GM23338 (cell line): ENCODE data around the gene C1orf116. TPM values are rescaled to one million over a fixed set of nuclear protein-coding genes. Genes with fewer than 3 reads are reported as not detected.

Experiments
- ATAC-seq: fragments of 200-7000 bp; cut with Tn5 transposase; 3 replicates; pipeline ENCODE4 v1.9.1; 2020
- DNase-seq: peaks from one replicate; pipeline ENCODE4 v3.0.0-alpha.2; 2015; ENCODE audit warnings: low spot score
- H2AFZ ChIP-seq: fragments of 200-600 bp; sonication (generic); 2 replicates; pipeline ENCODE4 v1.8.0; 2016; ENCODE audit warnings: antibody characterized with exemption, mild to moderate bottlenecking, moderate library complexity
- H3F3A ChIP-seq: fragments of 200-600 bp; sonication (generic); replicated peaks from 2 replicates; pipeline ENCODE4 v1.8.0; 2017; ENCODE audit warnings: antibody characterized with exemption, mixed run types, low read depth
- H3K27ac ChIP-seq: fragments of 200-600 bp; sonication (generic); 2 replicates; pipeline ENCODE4 v1.6.1; 2016; ENCODE audit warnings: low read depth
- H3K27me3 ChIP-seq: fragments of 200-600 bp; sonication (generic); 2 replicates; pipeline ENCODE4 v1.8.0; 2016; ENCODE audit warnings: mild to moderate bottlenecking, mixed run types, moderate library complexity; ENCODE audit not compliant: insufficient read depth
- H3K36me3 ChIP-seq: fragments of 200-600 bp; sonication (generic); 2 replicates; pipeline ENCODE4 v1.8.0; 2016; ENCODE audit warnings: mild to moderate bottlenecking; ENCODE audit not compliant: insufficient read depth
- H3K4me1 ChIP-seq: fragments of 200-600 bp; sonication (generic); 2 replicates; pipeline ENCODE4 v1.8.0; 2016; ENCODE audit warnings: mild to moderate bottlenecking, moderate library complexity; ENCODE audit not compliant: insufficient read depth
- H3K4me2 ChIP-seq: fragments of 200-600 bp; sonication (generic); 2 replicates; pipeline ENCODE4 v1.7.1; 2017; ENCODE audit warnings: mixed run types
- H3K4me3 ChIP-seq: fragments of 200-600 bp; sonication (generic); 2 replicates; pipeline ENCODE4 v1.6.1; 2016; ENCODE audit warnings: mixed run types
- H3K79me2 ChIP-seq: fragments of 200-600 bp; sonication (generic); replicated peaks from 2 replicates; pipeline ENCODE4 v1.8.0; 2017; ENCODE audit warnings: mild to moderate bottlenecking; ENCODE audit not compliant: insufficient read depth
- H3K9me2 ChIP-seq: fragments of 200-600 bp; sonication (generic); 2 replicates; pipeline ENCODE4 v1.8.0; 2017; ENCODE audit not compliant: insufficient read depth
- H4K20me1 ChIP-seq: fragments of 200-600 bp; sonication (generic); replicated peaks from 2 replicates; pipeline ENCODE4 v1.8.0; 2017; ENCODE audit warnings: mild to moderate bottlenecking; ENCODE audit not compliant: insufficient read depth
- H3K27ac Mint-ChIP-seq: 2 replicates; pipeline ENCODE4 v1.8.0; 2020; ENCODE audit warnings: inconsistent platforms, mild to moderate bottlenecking, moderate library complexity, mixed read lengths
- H3K27me3 Mint-ChIP-seq: 3 replicates; pipeline ENCODE4 v1.8.0; 2022; ENCODE audit warnings: low read depth, mild to moderate bottlenecking, moderate library complexity, mixed read lengths, inconsistent platforms; ENCODE audit not compliant: insufficient read depth, poor library complexity
- H3K36me3 Mint-ChIP-seq: 3 replicates; pipeline ENCODE4 v1.8.0; 2021; ENCODE audit warnings: low read depth, mild to moderate bottlenecking, inconsistent platforms, moderate library complexity, mixed read lengths
- H3K4me1 Mint-ChIP-seq: 3 replicates; pipeline ENCODE4 v1.8.0; 2020; ENCODE audit warnings: mild to moderate bottlenecking, inconsistent platforms, mixed read lengths
- H3K4me3 Mint-ChIP-seq: 3 replicates; pipeline ENCODE4 v1.8.0; 2021; ENCODE audit warnings: moderate library complexity, mild to moderate bottlenecking, inconsistent platforms, mixed read lengths
- H3K9me3 Mint-ChIP-seq: 3 replicates; pipeline ENCODE4 v1.8.0; 2020; ENCODE audit warnings: moderate library complexity, mild to moderate bottlenecking, inconsistent platforms, mixed read lengths
- CREB1 ChIP-seq: fragments of 250-450 bp; sonication (Bioruptor Pico); IDR thresholded peaks from 2 replicates; pipeline ENCODE4 v1.5.0; 2020; ENCODE audit warnings: low read depth, mild to moderate bottlenecking, moderate library complexity
- ETS1 ChIP-seq: IDR thresholded peaks from 2 replicates; pipeline ENCODE4 v1.6.1; 2016; ENCODE audit warnings: antibody characterized with exemption
- JUNB ChIP-seq: IDR thresholded peaks from one replicate; pipeline ENCODE4 v1.6.1; 2016; ENCODE audit warnings: antibody characterized with exemption; ENCODE audit not compliant: unreplicated experiment
- NANOG ChIP-seq: IDR thresholded peaks from 2 replicates; pipeline ENCODE4 v1.6.1; 2016; ENCODE audit warnings: antibody characterized with exemption, borderline replicate concordance
- POLR2AphosphoS5 ChIP-seq: IDR thresholded peaks from 2 replicates; pipeline ENCODE4 v1.6.1; 2016; ENCODE audit warnings: antibody characterized with exemption, low read depth
- ZNF114 ChIP-seq: fragments of 250-450 bp; sonication (Bioruptor Pico); IDR thresholded peaks from 2 replicates; pipeline ENCODE4 v1.5.0; 2020; ENCODE audit warnings: mild to moderate bottlenecking, moderate library complexity
- ZNF331 ChIP-seq: fragments of 250-450 bp; sonication (Bioruptor Pico); IDR thresholded peaks from 2 replicates; pipeline ENCODE4 v1.5.0; 2020; ENCODE audit warnings: low read depth, mild to moderate bottlenecking, moderate library complexity
- polyA plus RNA-seq: library from polyadenylated mRNA; unstranded; fragments of >200 nt; fragmentation: Nextera tagmentation; extraction: Ambion mirVana; gene quantifications from 2 replicates; pipeline ENCODE4 v1.2.1, GENCODE V29; 2016
- total RNA-seq: library from RNA; depleted of rRNA; stranded (reverse); fragments of >200 nt; shearing (Covaris generic); gene quantifications from 2 replicates; pipeline ENCODE4 v1.2.3, GENCODE V29; 2014
- TF ChIP-seq, protein P1 (sequence below): fragments of 250-450 bp; sonication (Bioruptor Pico); IDR thresholded peaks from 2 replicates; pipeline ENCODE4 v1.5.0; 2020; ENCODE audit warnings: mild to moderate bottlenecking, moderate library complexity

The C1orf116 gene
- total and polyA plus RNA-seq, 2 experiments from 2014 or later: 2.3 to 5.3 TPM

- no peaks in the 10 kb centered on the region; the same call in 2 of the 3 replicates for H3K36me3 Mint-ChIP-seq
- peaks cover 14% of the 10 kb centered on the region for H3K4me1 Mint-ChIP-seq
- H3K27ac Mint-ChIP-seq: no peak overlapping the region
- TF ChIP-seq CREB1 (CRISPR knock-in tag): no peak
- no peak for TF ChIP-seq NANOG
- TF ChIP-seq JUNB: no peak
- TF ChIP-seq ZNF331 (CRISPR knock-in tag): no peak
- TF ChIP-seq ETS1: no peak
- Histone ChIP-seq H3F3A (0 out of 2 replicates have a peak, but pooled peaks cover 3% of the 10 kb centered on the region), H3K9me2 (peaks cover 3% of the 10 kb centered on the region; the same call in 1 of the 2 replicates), H2AFZ (no peak overlapping the region), H3K4me3 (no peak overlapping the region), H3K36me3 (no peaks in the 10 kb centered on the region), H3K4me2 (no peak overlapping the region), H3K79me2 (no peaks in the 10 kb centered on the region), H4K20me1 (no peaks in the 10 kb centered on the region; the same call in 1 of the 2 replicates), H3K27me3 (no peaks in the 10 kb centered on the region), H3K4me1 (peaks cover 7% of the 10 kb centered on the region), H3K27ac (no peak overlapping the region)
- peaks cover 4% of the 10 kb centered on the region for H3K27me3 Mint-ChIP-seq
- H3K4me3 Mint-ChIP-seq: no peak overlapping the region
- ATAC-seq: no peak
- no peak for DNase-seq
- no peaks in the 10 kb centered on the region for H3K9me3 Mint-ChIP-seq
Measured at GRCh38 chr1:207020709-207021107, 11.8 kb downstream of the C1orf116 start.

- Histone ChIP-seq H3K4me2 (no peak overlapping the region), H3K9me2 (peaks cover 8% of the 10 kb centered on the region; the same call in 1 of the 2 replicates), H2AFZ (no peak overlapping the region), H3K79me2 (no peaks in the 10 kb centered on the region), H3K36me3 (no peaks in the 10 kb centered on the region), H4K20me1 (no peaks in the 10 kb centered on the region; the same call in 1 of the 2 replicates), H3K4me3 (no peak overlapping the region), H3K4me1 (peaks cover 2% of the 10 kb centered on the region), H3K27ac (no peak overlapping the region), H3K27me3 (no peaks in the 10 kb centered on the region), H3F3A (no peaks in the 10 kb centered on the region)
- DNase-seq (no peak), ATAC-seq (no peak)
- Mint-ChIP-seq H3K27ac (no peak overlapping the region), H3K36me3 (no peaks in the 10 kb centered on the region; the same call in 2 of the 3 replicates), H3K9me3 (no peaks in the 10 kb centered on the region), H3K27me3 (peaks cover 2% of the 10 kb centered on the region), H3K4me1 (peaks cover 9% of the 10 kb centered on the region; the same call in 2 of the 3 replicates), H3K4me3 (no peak overlapping the region)
- TF ChIP-seq ZNF331 (CRISPR knock-in tag) (no peak), NANOG (no peak), ZNF114 (no peak)
Measured at GRCh38 chr1:207020065-207020708, 12.4 kb downstream of the C1orf116 start.

DNA sequence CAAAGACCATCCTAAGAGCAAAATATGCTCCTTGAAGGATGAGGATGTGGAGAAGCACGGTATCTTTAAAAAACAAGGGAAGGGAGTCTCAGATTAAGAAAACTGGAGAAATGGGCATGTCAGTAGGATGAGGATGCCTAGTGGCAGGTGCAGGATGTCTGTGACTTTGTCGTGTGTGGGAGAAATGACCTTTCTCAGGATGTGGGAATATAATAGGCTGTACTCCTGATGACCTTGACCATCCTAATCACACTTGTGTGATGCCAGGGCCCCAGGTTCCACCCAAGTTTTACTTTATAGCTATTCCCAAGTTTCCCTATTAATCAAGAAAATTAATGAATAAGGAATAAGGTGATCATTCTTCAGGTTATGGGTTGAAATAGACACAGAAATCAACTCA is 12.9 kb downstream of the C1orf116 start:
- Mint-ChIP-seq H3K27ac (no peak overlapping the region), H3K27me3 (peaks cover 2% of the 10 kb centered on the region), H3K36me3 (no peaks in the 10 kb centered on the region; the same call in 2 of the 3 replicates), H3K4me1 (peaks cover 4% of the 10 kb centered on the region; the same call in 2 of the 3 replicates), H3K4me3 (no peak overlapping the region), H3K9me3 (no peaks in the 10 kb centered on the region)
- no peaks in the 10 kb centered on the region for H3K4me1 ChIP-seq
- H3F3A ChIP-seq: no peaks in the 10 kb centered on the region
- H2AFZ ChIP-seq: no peak overlapping the region
- no peak overlapping the region for H3K4me2 ChIP-seq
- DNase-seq (no peak), ATAC-seq (no peak)
- no peak overlapping the region for H3K4me3 ChIP-seq
- no peaks in the 10 kb centered on the region for H3K36me3 ChIP-seq
- no peaks in the 10 kb centered on the region for H3K27me3 ChIP-seq
- no peaks in the 10 kb centered on the region for H3K79me2 ChIP-seq
- H4K20me1 ChIP-seq: no peaks in the 10 kb centered on the region; the same call in 1 of the 2 replicates
- peaks cover 11% of the 10 kb centered on the region; the same call in 1 of the 2 replicates for H3K9me2 ChIP-seq
- no peak overlapping the region for H3K27ac ChIP-seq
- no peak for TF ChIP-seq POLR2AphosphoS5
- TF ChIP-seq, protein P1, sequence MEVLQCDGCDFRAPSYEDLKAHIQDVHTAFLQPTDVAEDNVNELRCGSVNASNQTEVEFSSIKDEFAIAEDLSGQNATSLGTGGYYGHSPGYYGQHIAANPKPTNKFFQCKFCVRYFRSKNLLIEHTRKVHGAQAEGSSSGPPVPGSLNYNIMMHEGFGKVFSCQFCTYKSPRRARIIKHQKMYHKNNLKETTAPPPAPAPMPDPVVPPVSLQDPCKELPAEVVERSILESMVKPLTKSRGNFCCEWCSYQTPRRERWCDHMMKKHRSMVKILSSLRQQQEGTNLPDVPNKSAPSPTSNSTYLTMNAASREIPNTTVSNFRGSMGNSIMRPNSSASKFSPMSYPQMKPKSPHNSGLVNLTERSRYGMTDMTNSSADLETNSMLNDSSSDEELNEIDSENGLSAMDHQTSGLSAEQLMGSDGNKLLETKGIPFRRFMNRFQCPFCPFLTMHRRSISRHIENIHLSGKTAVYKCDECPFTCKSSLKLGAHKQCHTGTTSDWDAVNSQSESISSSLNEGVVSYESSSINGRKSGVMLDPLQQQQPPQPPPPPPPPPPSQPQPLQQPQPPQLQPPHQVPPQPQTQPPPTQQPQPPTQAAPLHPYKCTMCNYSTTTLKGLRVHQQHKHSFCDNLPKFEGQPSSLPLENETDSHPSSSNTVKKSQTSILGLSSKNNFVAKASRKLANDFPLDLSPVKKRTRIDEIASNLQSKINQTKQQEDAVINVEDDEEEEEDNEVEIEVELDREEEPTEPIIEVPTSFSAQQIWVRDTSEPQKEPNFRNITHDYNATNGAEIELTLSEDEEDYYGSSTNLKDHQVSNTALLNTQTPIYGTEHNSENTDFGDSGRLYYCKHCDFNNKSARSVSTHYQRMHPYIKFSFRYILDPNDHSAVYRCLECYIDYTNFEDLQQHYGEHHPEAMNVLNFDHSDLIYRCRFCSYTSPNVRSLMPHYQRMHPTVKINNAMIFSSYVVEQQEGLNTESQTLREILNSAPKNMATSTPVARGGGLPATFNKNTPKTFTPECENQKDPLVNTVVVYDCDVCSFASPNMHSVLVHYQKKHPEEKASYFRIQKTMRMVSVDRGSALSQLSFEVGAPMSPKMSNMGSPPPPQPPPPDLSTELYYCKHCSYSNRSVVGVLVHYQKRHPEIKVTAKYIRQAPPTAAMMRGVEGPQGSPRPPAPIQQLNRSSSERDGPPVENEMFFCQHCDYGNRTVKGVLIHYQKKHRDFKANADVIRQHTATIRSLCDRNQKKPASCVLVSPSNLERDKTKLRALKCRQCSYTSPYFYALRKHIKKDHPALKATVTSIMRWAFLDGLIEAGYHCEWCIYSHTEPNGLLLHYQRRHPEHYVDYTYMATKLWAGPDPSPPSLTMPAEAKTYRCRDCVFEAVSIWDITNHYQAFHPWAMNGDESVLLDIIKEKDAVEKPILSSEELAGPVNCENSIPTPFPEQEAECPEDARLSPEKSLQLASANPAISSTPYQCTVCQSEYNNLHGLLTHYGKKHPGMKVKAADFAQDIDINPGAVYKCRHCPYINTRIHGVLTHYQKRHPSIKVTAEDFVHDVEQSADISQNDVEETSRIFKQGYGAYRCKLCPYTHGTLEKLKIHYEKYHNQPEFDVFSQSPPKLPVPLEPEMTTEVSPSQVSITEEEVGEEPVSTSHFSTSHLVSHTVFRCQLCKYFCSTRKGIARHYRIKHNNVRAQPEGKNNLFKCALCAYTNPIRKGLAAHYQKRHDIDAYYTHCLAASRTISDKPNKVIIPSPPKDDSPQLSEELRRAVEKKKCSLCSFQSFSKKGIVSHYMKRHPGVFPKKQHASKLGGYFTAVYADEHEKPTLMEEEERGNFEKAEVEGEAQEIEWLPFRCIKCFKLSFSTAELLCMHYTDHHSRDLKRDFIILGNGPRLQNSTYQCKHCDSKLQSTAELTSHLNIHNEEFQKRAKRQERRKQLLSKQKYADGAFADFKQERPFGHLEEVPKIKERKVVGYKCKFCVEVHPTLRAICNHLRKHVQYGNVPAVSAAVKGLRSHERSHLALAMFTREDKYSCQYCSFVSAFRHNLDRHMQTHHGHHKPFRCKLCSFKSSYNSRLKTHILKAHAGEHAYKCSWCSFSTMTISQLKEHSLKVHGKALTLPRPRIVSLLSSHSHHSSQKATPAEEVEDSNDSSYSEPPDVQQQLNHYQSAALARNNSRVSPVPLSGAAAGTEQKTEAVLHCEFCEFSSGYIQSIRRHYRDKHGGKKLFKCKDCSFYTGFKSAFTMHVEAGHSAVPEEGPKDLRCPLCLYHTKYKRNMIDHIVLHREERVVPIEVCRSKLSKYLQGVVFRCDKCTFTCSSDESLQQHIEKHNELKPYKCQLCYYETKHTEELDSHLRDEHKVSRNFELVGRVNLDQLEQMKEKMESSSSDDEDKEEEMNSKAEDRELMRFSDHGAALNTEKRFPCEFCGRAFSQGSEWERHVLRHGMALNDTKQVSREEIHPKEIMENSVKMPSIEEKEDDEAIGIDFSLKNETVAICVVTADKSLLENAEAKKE (CRISPR knock-in tag): no peak
- no peak for TF ChIP-seq NANOG
